Bronchial epithelial cell (primary cell): ENCODE measurements around the gene FBXO27. TPM values are rescaled to one million over a fixed set of nuclear protein-coding genes. Genes with fewer than 3 reads are reported as not detected.
A peak's percentile ranks its signal among the peaks of the same experiment; 100 is the strongest.

Experiments used
- DNase-seq: peaks from one replicate; pipeline ENCODE4 v3.0.0-alpha.2; 2010; ENCODE audit warnings: low read depth
- FAIRE-seq: peaks from 2 replicates; lab custom pipeline; 2011; peaks lifted over from hg19 to GRCh38; lab: Jason Lieb, UNC
- H3K27me3 ChIP-seq: 2 replicates; pipeline ENCODE4 v1.5.1; 2011; ENCODE audit warnings: low read length; ENCODE audit not compliant: control insufficient read depth, insufficient read depth
- H3K36me3 ChIP-seq: 2 replicates; pipeline ENCODE4 v1.5.1; 2011; ENCODE audit warnings: low read length; ENCODE audit not compliant: control insufficient read depth, insufficient read depth
- H3K4me3 ChIP-seq: 2 replicates; pipeline ENCODE4 v1.5.1; 2011; ENCODE audit warnings: mild to moderate bottlenecking, low read depth, low read length, control low read depth
- total RNA-seq: library from RNA; depleted of rRNA; stranded (reverse); fragments of >200 nt; gene quantifications from 2 replicates; pipeline ENCODE4 v1.2.1, GENCODE V29; 2014
- TF ChIP-seq, protein P1 (sequence below): IDR thresholded peaks from 2 replicates; pipeline ENCODE4 v1.5.1; 2011; ENCODE audit warnings: mild to moderate bottlenecking, moderate library complexity, low read length, control low read depth, inconsistent platforms; ENCODE audit not compliant: insufficient read depth, severe bottlenecking

Gene FBXO27
- total RNA-seq, 1 donor from 2014 or later = 5.3 TPM

DNA sequence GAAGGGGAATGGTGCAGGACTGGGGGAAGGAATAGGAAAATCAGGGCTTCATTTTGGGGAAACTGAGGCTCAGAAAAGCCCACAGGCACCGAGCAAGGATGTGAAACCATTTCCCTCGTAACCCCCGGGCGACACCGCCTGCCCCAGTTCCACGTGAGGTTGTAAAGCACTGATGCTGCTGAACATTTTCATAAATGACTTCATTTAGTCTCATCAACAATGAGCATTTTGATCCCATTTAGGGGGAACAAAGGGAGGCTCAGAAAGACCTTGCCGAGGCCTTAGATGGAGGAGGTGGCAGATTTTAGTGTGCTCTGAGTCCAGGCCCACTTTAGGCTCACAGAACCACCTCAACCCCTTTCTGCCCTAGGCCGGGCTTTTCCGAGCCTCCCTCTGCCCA, 20.5 kb upstream of the FBXO27 start:
- H3K36me3 ChIP-seq = no peaks in the 10 kb centered on the region
- no peaks in the 10 kb centered on the region for H3K27me3 ChIP-seq
- FAIRE-seq (no peak), DNase-seq (no peak)
- TF ChIP-seq, protein P1, sequence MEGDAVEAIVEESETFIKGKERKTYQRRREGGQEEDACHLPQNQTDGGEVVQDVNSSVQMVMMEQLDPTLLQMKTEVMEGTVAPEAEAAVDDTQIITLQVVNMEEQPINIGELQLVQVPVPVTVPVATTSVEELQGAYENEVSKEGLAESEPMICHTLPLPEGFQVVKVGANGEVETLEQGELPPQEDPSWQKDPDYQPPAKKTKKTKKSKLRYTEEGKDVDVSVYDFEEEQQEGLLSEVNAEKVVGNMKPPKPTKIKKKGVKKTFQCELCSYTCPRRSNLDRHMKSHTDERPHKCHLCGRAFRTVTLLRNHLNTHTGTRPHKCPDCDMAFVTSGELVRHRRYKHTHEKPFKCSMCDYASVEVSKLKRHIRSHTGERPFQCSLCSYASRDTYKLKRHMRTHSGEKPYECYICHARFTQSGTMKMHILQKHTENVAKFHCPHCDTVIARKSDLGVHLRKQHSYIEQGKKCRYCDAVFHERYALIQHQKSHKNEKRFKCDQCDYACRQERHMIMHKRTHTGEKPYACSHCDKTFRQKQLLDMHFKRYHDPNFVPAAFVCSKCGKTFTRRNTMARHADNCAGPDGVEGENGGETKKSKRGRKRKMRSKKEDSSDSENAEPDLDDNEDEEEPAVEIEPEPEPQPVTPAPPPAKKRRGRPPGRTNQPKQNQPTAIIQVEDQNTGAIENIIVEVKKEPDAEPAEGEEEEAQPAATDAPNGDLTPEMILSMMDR = no peak
- no peak overlapping the region for H3K4me3 ChIP-seq

DNA sequence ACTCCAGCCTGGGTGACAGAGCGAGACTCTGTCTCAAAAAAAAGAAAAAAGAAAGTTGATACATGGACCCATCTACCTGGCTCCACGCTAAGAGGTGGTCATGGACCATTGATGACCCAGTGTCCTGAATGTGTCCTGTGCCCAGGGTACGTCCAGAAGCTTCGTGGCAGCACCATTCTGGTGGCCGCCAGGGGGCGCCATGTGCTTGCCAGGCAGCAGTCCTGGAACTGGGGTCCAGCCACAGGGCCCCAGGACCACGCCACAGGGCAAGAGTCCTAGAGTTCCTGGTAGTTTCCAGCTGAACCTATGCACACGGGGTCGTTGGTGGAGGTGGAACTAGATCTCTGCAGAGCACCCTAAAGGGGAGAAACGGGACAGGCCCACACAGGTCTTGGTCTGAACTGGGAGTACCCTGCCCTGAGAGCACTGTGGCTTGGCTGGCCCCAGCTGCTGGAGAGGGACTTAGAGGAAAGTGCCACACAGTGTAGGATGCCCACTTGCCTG, 19.9 kb upstream of the FBXO27 start:
- H3K4me3 ChIP-seq = no peak overlapping the region
- no peaks in the 10 kb centered on the region for H3K36me3 ChIP-seq
- TF ChIP-seq, protein P1 = peak; percentile 84
- no peaks in the 10 kb centered on the region for H3K27me3 ChIP-seq
- FAIRE-seq = no peak
- peak; percentile 41 for DNase-seq

DNA sequence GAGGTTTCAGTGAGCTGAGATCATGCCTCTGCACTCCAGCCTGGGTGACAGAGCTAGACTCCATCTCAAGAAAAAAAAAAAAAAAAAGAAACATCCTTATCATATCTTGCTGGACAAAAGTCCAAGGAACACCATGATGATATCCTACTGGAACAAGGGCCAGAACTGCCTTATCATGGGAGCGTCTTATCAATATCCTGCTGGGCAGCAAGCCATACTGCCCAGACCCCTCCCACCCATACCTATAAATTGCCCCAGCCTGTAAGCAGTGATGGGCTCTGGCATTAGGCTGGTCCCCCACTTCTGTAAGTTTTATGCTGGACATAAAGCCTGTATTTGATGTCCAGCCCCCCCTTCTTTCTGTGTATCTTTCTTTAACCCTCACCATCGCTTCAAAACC, 14.7 kb upstream of the FBXO27 start:
- H3K36me3 ChIP-seq = no peaks in the 10 kb centered on the region
- H3K4me3 ChIP-seq = no peak overlapping the region
- TF ChIP-seq, protein P1 = no peak
- no peaks in the 10 kb centered on the region for H3K27me3 ChIP-seq
- no peak for FAIRE-seq
- no peak for DNase-seq

DNA sequence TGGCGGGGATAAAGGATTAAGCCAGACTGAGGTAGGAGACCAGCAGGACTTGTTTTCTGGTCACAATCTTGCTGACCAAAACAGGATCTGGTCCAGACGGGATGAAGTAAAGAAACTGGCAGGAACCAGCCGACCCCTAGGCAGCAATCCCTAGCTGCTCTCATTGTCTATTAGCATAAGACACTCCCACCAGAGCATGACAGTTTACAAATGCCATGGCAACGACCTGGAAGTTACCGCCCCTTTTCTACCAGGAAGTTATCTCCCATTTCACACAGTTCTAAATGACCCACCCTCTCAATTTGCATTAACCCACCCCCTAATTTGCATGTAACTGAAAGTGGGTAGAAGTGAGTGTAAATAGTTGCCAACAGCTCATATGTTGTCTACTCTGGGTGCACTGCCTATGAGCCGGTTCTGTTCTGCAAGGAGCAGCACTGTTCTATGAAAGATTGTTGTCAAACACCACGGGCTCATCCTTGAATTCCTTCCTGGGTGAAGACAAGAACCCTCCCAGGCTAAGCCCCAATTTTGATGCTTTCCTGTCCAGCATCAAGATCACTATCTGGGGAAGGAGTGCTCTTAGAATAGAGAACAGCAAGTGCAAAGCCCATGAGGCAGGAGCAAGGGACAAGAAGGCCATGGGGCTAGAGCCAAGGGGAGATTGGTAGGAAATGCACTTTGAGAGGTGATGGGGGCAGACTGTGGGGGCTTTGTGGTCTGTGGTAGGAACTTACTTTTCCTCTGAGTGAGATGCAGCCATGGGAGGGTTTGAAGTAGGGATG, 13.9 kb upstream of the FBXO27 start:
- Histone ChIP-seq H3K36me3 (no peaks in the 10 kb centered on the region), H3K4me3 (no peak overlapping the region), H3K27me3 (no peaks in the 10 kb centered on the region)
- FAIRE-seq = no peak
- TF ChIP-seq, protein P1 = no peak
- DNase-seq = no peak

DNA sequence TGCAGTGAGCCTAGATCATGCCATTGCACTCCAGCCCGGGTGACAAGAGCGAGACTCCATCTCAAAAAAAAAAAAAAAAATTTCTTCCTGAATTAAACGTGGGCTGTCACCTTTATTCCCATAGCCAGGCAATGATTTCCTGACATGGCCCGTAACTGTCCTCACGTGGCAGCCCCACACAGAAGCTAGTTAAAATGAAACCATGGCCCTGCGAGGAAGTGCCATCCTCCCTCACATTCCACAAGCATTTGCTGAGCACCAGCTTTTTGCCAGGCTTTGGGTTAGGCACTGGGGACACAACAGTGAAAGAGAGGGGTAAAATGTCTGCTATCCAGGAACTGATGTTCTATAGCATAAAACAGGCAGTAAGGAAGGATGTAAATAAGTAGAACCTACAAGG, 13.2 kb upstream of the FBXO27 start:
- FAIRE-seq (no peak), DNase-seq (no peak)
- no peaks in the 10 kb centered on the region for H3K36me3 ChIP-seq
- TF ChIP-seq, protein P1 = no peak
- no peak overlapping the region for H3K4me3 ChIP-seq
- no peaks in the 10 kb centered on the region for H3K27me3 ChIP-seq
